GM21529 (cell line): Measurements from ENCODE around the gene RPL23.
A peak's percentile ranks its signal among the peaks of the same experiment; 100 is the strongest.

Source experiments
- ATAC-seq: cut with Tn5 transposase; IDR thresholded peaks from one replicate; pipeline ENCODE4 v1.9.1; 2021; ENCODE audit not compliant: unreplicated experiment

Gene RPL23

DNA sequence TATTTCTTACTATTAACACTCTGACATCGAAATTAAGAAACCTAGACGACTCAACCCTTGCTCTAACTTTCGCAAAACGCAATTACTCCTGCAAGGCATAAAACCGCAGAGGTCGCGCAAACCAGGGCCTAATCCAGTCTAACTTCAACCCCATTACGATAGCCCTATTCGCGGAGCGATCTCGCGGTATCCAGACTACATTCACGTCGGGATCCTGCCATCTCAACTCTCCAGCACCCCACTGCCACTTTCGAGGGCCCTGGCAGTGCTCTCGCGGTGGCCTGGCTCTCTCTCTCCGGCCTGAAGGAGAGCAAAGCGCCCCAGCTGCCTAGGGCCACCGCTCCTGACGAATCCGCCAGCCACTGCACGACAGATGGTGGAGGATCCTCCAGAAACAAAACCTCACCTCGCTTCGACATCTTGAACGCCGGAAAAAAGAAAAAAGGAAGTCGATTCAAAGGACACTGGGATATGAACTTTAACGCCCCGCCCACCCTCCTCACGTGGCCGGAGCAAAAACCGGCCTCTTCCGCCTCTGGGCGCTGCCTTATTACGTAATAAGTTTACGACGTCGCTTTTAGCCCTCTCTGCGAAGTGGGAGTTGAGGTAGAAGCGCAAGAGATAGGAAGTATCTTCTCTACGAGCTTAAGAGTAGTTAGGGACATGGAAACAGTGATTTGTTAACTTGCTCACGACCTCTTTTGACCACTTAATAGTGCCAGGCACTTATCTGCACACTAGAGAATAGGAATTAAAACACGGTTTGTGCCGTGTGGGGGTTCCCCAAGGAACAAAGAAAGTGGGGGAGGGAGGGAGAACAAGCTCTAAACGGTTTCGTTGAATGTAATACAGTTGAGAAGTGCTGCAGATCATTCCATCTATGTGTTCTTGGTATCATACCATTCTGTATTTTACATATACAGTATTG is at the start of gene RPL23:
Gene RPL23 (minus strand): TSS at position 430 of the 928 bp plus-strand sequence. CDS start 11 bp downstream, at position 419.
- peak; percentile 81 for ATAC-seq

DNA sequence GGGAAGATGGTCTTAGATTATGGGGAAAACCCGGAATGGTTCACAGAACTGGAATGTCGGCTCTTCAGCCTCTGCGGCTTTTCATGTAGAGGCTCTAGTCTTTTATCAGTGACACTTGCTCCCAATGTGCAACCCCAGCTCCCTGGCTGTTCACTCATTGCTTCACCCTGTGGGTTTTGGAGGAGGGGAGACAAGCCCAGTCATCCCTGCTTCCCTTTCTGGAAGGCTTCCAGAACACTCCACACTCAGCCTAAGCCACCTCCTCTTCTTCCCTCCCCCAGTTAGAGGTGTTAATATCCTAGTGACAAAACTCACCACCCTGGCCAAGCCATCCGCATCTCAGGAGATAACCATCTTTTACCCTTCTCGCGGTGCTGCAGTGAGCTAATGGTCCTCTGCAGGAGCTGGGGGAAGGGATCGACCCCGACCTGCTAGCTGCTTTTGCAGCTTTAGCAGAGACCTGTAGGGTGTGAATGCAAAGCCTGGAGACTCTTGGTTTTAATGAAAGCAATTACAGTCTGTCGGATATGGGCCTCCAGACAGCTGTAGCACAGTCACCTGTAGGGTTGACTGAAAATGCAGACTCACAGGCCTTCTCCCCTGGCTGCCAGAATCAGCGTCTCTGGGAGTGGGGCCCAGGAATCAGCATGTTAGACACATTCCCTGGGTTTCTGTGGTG is 47.6 kb upstream of the RPL23 start:
- ATAC-seq, result no peak

DNA sequence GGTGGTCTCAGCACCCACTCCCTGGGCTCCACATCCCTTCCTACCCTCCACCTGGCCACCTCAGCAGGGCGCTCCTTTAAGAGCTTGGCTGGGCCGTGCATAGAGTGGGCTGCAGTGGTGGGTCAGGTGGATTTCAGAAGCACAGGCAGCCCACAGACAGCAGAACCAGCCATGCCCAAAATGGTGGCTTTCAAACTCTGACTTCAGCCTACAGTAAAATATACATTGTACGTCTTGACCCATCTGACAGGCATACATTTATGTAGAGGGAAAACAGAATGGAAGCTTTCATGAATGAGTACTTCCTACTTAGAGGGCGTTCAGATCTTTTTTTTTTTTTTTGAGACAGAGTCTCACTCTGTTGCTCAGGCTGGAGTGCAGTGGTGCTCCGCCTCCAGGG is 45.9 kb upstream of the RPL23 start:
- no peak for ATAC-seq

DNA sequence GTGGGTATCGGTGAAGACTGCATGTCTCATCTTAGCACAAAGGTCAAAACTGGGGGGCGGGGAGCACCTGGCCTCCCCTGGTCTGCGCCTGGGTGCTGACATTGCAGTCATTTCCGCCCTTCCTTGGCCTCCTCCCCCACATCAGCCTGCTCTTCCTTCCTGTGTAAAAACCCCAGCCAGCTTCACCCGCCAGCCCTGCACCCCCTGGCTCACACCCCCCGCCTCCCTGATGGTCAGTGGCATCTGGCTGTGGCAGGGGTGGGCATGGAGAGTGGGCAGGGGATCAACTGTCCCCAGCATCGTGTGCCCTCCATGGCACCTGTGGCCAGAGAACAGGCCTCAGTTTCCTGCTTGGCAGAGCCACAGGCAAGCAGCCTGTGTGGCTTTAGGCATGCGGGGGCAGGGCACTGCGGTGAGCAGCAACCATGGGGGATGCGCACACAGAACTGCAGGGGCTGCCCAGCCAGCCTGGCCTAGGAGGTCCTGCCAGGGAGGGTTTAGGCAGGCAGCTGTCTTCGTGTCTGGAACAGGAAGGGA is 45.4 kb upstream of the RPL23 start:
- peak; percentile 83 for ATAC-seq

DNA sequence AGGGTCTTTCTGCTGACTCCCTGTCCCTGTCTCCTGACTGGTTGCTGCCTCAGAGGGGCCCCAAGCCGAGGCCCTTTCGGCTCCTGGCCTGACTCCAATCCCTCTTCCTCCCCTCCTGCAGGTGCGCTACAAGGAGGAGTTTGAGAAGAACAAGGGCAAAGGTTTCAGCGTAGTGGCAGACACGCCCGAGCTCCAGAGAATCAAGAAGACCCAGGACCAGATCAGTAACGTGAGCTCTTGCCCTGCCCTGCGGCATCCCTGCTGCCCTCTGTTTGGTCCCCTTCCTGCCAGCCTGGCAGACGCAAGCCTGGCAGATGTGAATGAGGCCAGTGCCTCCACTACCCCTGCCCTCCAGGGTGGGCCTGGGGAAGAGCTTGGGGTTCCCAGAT is 44.8 kb upstream of the RPL23 start:
- peak; percentile 14 for ATAC-seq

DNA sequence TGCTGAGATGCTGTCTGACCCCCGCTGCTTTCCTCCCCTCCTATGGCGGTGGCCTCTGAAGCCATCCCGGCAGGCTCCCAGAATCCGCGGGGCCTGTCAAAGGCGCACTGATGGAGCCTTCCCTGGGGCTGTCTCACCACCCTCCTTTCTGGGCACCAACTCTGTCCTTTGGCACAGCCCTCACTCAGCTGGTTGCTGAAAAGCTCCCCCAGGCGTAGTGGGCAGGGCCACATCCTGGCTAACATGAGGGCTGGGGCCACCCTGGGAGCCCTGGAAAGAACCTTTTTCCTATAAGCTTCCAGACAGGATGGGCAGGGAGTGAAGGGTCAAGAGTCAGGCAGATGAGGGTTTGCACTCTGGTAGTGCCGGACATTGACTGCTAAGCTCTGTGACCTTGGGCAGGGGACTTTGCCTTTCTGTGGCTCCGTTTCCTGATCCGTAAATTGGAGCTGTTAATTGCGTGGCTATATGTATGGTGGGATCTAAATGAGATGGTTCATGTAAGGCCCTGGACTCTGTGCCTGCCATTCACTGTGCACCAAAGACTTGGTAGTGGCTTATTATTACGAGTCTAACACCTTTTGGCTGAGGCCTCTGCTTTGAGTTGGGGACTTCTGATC is 44.3 kb upstream of the RPL23 start:
- no peak for ATAC-seq

DNA sequence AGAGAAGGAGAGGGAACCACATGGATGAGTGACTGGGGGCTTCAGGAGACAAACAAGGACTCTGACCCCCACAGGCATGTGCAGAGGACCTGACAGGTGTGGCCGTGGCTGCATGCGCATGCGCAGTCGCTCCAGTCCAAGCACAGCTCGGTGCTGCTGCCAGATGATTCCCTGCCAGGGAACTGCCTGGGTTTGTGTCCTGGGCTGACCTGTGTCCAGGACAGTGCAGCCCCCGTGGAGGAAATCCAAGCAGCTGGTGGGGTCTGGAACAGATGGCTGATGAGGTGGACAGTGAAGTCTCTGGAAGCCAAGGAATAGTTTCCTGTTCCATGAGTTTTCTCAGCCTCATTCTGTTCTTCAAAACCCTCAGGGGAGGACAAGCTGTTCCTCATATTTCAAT is 43.7 kb upstream of the RPL23 start:
- ATAC-seq, result no peak

DNA sequence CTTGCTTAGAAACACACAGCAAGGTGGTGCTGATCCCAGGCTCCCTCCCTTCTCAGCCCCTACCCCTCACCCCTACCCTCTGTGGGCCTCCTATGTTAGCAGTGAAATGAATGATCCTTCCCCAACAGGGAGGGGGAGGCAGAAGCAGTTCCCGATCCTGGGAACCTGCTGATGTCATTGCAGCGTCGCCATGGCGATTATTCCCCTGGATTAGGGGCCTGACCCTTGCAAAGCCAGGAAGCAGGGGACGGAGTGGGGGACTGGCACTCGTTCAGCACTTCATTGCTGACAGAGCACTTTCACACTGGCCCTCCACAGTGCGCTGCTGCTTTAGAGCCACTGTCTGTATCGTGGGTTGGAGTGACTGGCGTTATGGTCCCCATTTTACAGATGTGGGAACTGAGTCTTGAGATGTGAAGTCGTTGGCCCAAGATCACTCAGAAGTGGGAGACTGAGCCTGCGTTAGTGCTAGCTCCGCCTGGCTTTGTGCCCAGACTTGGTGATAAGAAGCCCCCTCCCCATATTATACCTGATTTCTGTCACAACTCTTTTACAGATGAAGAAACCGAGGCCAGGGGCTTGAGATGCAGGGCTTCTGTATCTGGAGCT is 42.9 kb upstream of the RPL23 start:
- ATAC-seq, result no peak

DNA sequence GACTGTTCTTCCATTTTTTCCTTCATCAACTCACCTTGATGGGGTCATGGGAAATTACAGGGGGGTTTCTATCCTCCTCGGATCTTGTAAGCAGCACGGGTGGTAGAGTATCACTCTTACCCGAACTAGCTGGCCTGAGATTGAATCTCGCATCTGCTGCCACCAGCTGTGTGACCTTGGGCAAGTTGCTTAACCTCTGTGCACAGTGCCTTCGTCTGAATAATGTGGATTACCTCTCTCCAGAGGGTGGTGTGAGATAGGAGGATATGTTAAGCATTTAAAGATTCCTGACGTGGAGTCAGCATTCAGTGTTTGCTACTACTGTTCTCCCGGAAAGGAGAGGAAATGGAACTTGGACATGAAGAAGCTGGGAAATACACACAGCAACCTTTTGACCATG is 40.8 kb upstream of the RPL23 start:
- ATAC-seq, result no peak

DNA sequence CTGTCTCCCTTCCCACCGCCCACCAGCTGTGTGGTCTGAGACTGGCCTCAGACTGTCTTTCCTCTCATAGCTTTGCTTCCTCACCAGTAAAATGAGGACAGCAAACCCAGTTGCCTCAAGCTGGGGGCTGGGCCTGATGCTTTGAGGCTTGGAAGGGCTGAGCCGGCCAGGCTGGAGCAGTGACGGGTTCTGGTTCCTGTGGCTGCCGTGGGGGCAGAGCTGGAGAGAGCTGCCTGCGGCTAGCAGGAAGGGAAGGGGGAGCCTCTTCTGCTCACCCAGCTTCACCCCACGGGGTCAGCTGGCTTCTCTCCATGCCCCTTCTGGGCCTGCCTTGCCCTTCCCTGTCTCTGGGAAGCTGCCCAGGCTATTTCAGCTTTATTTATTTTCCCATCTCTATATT is 40.1 kb upstream of the RPL23 start:
- ATAC-seq, result no peak

DNA sequence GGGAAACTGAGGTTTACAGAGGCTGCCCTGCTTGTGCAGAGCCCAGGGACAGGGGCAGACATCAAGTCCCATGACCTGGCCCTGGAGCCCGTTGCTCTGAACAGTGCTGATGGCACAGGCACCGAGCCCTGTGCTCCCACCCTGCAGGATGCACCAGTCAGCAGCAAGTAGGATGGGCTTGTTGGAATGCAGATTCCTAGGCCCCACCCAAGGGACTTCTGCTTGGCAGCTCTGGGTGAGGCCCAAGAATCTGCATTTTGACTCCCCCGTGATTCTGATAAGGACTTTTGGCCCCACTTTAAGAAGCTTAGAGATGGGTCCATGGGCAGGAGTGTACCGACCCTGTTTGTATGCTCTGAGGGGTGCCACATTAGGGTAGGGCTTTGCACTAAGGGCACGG is 39.6 kb upstream of the RPL23 start:
- no peak for ATAC-seq

DNA sequence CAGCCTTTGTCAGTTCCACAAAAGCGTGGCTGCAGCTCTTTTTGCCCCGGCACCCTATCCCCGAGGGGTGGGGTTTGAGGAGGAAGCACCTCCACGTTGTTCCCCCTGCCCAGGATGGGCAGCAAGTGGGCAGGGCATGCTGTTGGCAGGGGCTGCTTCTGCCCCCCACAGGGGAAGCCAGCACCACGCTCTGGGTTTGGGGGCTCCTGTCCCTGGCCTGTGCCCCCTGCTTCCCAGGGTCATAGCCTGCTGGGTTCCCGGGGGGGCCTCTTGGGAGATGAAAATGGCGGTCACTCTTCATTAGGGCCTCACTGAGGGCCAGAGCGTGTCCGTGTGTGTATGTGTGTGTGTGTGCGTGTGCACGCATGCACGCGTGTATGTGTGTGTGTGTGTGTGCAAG is 39.1 kb upstream of the RPL23 start:
- ATAC-seq, result no peak

DNA sequence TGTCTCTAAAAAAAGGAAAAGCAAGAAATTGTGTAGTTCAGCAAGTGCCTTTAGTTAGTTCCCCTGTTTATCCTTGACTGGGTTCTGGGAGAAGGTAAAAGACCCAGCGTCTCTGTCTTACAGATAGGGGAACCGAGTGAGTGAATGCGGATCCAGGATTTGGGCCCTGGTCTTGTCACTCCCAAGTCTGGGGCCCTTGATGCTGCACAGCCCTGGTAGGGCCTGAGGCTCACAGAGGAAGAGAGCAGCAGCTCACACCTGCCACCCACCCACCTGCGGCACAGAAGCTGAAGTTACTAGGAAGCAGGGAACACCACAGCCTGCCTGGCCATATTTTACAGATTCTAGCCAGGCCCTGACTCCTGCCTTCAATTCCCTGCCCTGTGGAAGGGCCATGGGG is 38.6 kb upstream of the RPL23 start:
- no peak for ATAC-seq

DNA sequence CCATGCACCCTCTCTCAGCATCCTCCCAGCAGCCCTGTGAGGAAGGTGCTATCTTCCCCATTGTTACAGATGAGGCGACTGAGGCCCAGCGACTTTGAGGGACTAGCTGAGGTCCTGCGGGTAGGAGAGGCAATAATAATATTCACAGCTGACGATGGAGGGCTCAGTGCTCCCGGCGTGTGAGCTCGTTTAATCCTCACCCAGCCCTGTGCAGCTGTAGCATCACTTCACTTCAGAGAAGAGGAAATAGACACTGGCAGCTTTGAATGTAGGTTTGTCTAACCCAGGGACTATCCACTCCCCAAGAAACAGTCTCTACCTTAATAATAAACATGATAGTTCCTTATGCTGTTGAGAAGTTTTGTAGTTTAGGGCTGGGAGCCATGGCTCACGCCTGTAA is 37.9 kb upstream of the RPL23 start:
- no peak for ATAC-seq

DNA sequence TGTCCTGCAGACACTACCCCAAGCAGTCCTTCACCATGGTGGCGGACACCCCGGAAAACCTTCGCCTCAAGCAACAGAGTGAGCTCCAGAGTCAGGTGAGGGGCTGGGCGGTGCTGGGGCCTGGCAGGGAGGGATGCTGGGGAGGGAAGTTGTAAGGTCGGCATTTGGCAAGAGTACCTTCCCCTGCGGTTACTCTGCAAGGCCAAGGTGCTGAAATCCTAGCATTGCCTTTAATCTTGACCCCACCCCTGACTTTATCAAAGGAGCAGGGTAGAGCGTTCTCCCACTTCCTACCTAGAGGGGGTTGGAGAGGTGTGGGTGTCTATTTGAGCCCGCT is 36.9 kb upstream of the RPL23 start:
- ATAC-seq, result no peak

DNA sequence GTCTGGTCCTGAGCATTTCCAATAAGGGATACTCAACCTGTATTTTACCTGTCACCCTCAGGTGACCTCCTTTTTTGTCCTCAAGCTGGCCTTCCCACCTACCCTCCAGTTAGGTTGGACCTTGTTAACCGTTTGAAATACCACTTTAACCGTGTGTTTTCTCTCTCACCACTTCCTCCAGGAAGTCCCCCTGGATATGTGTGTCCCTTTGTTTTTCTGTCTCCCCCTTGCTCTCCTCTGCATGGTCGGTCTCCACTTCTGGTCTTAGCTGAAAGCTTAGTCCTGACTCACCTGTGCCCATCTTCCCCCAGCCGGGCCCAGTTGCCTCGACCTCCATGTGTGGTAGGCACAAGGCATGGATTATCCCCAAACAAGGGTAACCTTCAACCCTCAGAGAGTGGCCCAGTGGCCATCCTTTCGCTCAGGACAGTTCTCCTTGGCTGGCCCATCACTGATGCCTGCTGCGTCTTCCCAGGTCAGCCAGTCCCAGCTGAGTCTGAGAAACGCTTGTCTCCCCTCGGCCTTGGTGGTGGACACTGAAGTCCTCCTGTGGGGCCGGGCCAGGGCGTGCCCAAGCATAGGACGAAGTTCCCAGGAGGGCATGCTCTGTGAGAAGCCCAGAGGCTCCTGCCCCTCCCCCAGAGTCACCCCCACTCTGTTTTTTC is 36.4 kb upstream of the RPL23 start:
- no peak for ATAC-seq

DNA sequence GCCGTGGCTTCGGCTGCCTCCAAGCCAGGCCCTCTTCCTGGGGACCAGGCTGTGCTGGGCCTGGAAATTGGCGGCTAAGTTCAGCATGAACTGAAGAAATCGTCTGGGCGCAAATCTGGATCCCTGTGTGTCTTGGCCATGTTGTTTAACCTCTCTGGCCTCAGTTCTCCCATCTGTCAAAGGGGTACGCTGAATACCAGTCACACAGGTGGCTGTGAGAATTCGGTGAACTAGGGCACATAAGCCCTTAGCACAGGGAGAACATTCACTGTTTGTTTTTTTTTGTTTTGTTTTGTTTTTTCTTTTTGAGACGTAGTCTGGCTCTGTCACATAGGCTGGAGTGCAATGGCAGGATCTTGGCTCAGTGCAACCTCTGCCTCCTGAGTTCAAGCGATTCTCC is 35.3 kb upstream of the RPL23 start:
- no peak for ATAC-seq

DNA sequence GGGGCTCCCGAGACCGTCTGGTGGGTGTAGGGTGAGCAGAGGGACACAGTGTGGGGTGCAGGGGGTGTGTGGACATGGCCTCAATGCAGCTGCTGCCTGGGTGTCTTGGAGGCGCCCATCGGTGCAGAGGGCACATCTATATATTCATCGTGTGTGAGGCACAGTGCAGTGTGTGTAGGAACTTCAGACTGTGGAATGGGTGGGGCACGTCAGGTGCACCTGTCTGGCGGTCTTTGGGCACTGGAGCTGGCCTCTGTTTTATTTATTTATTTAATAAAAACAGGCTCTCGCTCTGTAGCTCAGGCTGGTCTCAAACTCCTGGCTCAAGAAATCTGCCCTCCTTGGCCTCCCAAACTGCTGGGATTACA is 33.1 kb upstream of the RPL23 start:
- ATAC-seq, result no peak

DNA sequence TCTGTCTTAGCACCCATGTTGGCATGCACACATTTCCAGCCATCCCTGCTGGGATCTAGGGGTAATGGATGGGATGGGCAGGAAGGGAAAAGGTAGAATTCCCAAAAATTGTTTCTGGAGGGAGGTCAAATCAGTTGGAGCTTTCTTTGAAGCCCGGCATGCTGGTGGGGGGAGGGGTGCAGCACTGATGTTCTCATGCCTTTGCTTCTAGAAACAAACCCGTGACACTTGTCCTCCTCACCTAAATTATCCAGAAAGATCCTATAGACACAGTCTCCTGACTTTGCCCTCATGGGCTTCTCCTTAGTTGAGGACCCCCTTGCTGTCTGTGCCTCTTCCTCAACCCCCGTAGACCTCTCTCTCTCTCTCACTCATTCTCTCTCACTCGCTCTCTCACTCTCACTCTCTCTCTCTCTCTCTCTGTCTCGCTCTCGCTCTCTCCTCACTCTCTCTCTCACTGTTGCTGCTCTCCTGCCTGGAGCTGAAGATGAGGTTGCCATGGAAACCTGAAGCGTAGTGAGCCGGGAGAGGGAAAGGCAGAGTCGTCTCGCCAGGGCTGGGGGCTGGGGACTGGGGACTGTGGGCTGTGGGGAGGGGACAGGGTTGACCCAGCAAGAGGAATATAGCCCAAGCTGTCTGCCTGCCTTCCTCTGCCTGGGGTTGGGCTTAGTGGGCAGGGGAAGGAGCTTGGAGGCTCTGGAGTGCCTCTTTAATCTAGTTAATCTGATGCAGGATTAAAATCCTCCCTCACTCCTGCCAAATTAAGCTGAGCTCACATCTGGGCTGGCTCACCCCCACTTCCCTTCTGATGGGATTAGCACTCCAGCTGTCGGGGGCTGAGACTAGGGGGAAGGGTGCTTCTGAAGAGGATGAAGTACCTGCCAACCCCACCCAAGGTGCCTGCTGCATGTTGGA is 32.5 kb upstream of the RPL23 start:
- ATAC-seq, result no peak
